ENCODE measurements around the gene RO60. TPM values are rescaled to one million over a fixed set of nuclear protein-coding genes. Genes with fewer than 3 reads are reported as not detected.
"Not testable (repeated sequence)": the region's sequence is repeated elsewhere in the genome, so short reads cannot be mapped to it uniquely, and the experiment has no call there.

The RO60 gene
- total RNA-seq, 6 experiments from 2014 or later: 59.7 to 79.0 (median 61.8) TPM

DNA sequence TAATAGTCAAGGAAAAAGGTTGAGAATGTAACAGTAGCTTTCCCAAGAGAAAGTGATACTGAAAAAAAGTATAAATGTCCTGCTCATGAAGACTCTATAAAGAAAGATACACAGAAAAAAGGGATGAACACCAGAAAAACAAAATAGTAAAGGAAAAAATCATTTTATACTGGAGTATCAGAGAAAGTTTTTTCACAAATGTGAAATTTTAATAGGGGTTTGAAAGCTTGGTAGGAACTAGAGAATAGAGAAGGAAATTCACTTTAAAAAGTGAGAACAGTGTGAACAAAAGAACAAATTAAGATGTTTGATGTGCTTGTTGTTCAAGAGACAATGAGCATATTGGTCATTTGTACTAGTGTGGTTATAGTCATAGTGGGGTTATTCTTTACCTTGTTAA is 25.8 kb upstream of the RO60 start:
- DNase-seq: no peak
- TF ChIP-seq, protein P1, sequence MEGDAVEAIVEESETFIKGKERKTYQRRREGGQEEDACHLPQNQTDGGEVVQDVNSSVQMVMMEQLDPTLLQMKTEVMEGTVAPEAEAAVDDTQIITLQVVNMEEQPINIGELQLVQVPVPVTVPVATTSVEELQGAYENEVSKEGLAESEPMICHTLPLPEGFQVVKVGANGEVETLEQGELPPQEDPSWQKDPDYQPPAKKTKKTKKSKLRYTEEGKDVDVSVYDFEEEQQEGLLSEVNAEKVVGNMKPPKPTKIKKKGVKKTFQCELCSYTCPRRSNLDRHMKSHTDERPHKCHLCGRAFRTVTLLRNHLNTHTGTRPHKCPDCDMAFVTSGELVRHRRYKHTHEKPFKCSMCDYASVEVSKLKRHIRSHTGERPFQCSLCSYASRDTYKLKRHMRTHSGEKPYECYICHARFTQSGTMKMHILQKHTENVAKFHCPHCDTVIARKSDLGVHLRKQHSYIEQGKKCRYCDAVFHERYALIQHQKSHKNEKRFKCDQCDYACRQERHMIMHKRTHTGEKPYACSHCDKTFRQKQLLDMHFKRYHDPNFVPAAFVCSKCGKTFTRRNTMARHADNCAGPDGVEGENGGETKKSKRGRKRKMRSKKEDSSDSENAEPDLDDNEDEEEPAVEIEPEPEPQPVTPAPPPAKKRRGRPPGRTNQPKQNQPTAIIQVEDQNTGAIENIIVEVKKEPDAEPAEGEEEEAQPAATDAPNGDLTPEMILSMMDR (IDR thresholded peaks at IDR 0.05): no peak
- Mint-ChIP-seq H3K36me3 (ENCODE audit: low read depth) (peaks cover 15% of the 10 kb centered on the region), H3K4me3 (no peak overlapping the region), H3K27ac (no peak overlapping the region), H3K27me3 (ENCODE audit: insufficient read depth) (peaks cover 1% of the 10 kb centered on the region; the same call in 1 of the 2 replicates), H3K4me1 (ENCODE audit: low read depth) (peaks cover 10% of the 10 kb centered on the region), H3K9me3 (no peaks in the 10 kb centered on the region)

DNA sequence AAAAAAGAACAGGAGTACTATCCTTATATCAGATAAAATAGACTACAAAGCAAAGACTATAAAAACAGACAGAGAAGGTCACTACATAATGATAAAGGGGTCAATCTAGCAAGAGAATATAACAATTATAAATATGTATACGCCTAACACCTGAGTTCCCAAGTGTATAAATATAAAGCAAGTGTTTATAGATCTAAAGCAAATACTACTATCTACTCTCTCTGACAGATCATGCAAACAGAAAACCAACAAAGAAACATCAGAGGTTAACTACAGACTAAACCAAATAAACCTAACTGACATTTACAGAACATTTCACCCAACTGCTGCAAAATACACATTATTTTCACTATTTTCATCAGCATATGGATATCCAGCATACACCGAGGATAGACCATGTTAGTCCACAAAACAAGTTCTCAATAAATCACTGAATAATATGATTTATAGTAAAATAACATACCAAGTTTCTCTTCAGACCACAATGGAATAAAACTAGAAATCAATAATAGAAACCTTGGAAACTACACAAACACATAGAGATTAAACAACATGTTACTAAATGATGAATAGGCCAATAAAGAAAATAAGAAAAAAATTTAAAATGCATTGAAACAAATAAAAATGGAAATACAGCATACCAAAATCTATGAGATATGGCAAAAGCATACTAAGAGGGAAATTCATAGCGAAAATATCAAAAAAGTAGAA is 22.9 kb upstream of the RO60 start:
- no peak for DNase-seq
- TF ChIP-seq, protein P1 (IDR thresholded peaks at IDR 0.05): no peak
- Mint-ChIP-seq H3K27me3 (ENCODE audit: insufficient read depth) (peaks cover 1% of the 10 kb centered on the region; the same call in 1 of the 2 replicates), H3K4me3 (no peak overlapping the region), H3K27ac (no peak overlapping the region; the same call in 1 of the 2 replicates), H3K9me3 (no peaks in the 10 kb centered on the region), H3K4me1 (ENCODE audit: low read depth) (peaks cover 10% of the 10 kb centered on the region), H3K36me3 (ENCODE audit: low read depth) (peaks cover 15% of the 10 kb centered on the region)

DNA sequence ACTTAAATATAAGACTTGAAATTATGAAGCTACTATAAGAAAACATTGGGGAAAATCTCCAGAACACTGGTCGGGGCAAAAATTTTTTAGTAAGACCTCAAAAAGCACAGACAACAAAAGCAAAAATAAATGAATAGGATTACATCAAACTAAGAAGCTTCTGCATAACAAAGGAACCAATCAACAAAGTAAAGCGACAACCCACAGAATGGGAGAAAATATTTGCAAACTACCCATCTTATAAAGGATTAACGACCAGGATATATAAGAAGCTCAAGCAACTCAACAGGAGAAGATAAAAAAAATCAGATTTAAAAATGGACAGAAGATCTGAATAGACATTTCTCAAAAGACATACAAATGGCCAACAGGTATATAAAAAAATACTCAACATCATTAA is 19.4 kb upstream of the RO60 start:
- H3K9me3 Mint-ChIP-seq: no peaks in the 10 kb centered on the region
- peaks cover 10% of the 10 kb centered on the region for H3K4me1 Mint-ChIP-seq (ENCODE audit: low read depth)
- no peak for DNase-seq
- H3K36me3 Mint-ChIP-seq (ENCODE audit: low read depth): peaks cover 13% of the 10 kb centered on the region
- H3K27ac Mint-ChIP-seq: no peak overlapping the region
- peaks cover 1% of the 10 kb centered on the region; the same call in 1 of the 2 replicates for H3K27me3 Mint-ChIP-seq (ENCODE audit: insufficient read depth)
- H3K4me3 Mint-ChIP-seq: no peak overlapping the region
- TF ChIP-seq, protein P1 (IDR thresholded peaks at IDR 0.05): no peak

DNA sequence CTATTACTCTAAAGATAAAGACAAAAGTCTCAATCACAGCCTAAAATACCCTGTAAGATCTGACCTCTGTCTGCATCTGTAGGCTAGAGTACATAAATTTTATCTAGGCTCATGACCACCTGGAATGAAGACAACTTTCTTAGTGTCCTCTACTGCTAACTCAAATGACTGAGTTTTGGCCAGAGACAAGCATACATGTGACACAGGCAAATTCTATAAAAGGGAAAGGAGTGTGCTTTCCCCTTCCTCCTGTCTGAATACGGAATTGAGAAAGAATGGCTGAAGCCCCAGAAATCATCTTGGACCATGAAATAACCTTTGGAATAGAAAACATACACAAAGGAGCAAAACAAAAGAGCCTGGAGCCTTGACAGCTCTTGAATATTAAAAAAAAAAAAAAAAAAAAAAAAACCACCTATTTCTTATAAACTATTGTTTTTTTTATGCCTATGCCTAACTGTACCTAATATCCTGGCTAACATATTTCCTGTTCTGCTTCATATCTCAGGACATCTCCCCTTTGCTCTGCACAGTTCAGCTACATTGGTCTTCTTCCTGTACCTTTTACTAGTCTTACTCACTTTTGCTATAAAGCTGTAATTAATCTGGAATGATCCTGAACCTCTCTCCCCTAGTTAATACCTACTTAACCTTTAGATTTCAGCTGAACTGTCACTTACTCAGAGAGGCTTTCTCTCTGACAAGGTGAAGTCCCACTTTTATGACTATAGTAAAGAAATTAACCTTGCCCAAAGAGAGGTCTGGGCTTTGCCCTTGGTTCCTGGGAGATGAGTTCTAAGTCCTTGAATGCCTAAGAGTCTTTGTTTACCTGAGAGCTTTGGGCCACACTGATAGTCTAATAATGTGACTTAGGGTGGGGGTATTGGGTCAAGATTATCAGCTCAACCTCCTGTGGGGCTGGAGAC is 16.4 kb upstream of the RO60 start:
- Mint-ChIP-seq H3K9me3 (no peaks in the 10 kb centered on the region), H3K4me3 (no peak overlapping the region), H3K4me1 (ENCODE audit: low read depth) (no peaks in the 10 kb centered on the region), H3K27ac (no peak overlapping the region), H3K27me3 (ENCODE audit: insufficient read depth) (no peaks in the 10 kb centered on the region), H3K36me3 (ENCODE audit: low read depth) (peaks cover 7% of the 10 kb centered on the region)
- TF ChIP-seq, protein P1 (IDR thresholded peaks at IDR 0.05): no peak
- no peak for DNase-seq

DNA sequence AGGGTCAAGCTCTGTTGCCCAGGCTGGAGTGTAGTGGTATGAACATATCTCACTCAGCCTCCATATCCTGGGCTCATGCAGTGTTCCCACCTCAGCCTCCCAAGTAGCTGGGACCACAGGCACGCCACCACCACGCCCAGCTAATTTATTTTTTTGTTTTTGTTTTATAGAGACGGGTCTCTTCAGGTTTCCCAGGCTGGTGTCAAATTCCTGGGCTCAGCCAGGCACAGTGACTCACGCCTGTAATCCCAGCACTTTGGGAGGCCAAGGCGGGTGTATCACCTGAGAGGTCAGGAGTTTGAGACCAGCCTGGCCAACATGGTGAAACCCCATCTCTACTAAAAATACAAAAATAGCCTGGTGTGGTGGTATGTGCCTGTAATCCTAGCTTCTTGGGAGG is 10.5 kb upstream of the RO60 start:
- not testable (repeated sequence) for H3K9me3 Mint-ChIP-seq; H3K4me1 Mint-ChIP-seq (ENCODE audit: low read depth); H3K36me3 Mint-ChIP-seq (ENCODE audit: low read depth); DNase-seq; H3K27me3 Mint-ChIP-seq (ENCODE audit: insufficient read depth); H3K27ac Mint-ChIP-seq; H3K4me3 Mint-ChIP-seq

Measured in HFFc6 (cell line).